ENCODE measurements around the gene SPSB2. TPM values are rescaled to one million over a fixed set of nuclear protein-coding genes. Genes with fewer than 3 reads are reported as not detected.

The SPSB2 gene
- total RNA-seq, 1 donor from 2014 or later, result 4.1 TPM

GRCh38 chr12:6850796-6851152 is 22.3 kb downstream of the SPSB2 start:
- H3K27ac Mint-ChIP-seq, result peak overlapping the region; percentile 97
- DNase-seq (ENCODE audit: low spot score), result no peak
- H3K9me3 Mint-ChIP-seq, result no peaks in the 10 kb centered on the region
- no peaks in the 10 kb centered on the region for H3K27me3 Mint-ChIP-seq (ENCODE audit: low read depth)
- H3K4me1 Mint-ChIP-seq (ENCODE audit: low read depth), result peaks cover 34% of the 10 kb centered on the region
- intact Hi-C loops (cut with micrococcal nuclease), result loop anchor here (1.0 to 5.0 kb wide), 3 partner anchors 120 to 358 kb away; partner anchors contain the start of genes EMG1, MRPL51, NCAPD2 and NOP2
- peak overlapping the region; percentile 96 for H3K4me3 Mint-ChIP-seq (ENCODE audit: low read depth)
- peaks cover 47% of the 10 kb centered on the region for H3K36me3 Mint-ChIP-seq (ENCODE audit: low read depth)

- H3K4me3 Mint-ChIP-seq (ENCODE audit: low read depth), result peak overlapping the region; percentile 96
These were observed 23.0 kb downstream of the SPSB2 start for GRCh38 chr12:6849976-6850560.

GRCh38 chr12:6849427-6849826 is 23.7 kb downstream of the SPSB2 start:
- H3K27ac Mint-ChIP-seq, result no peak overlapping the region
- H3K4me3 Mint-ChIP-seq (ENCODE audit: low read depth), result peak overlapping the region; percentile 96
- DNase-seq (ENCODE audit: low spot score), result no peak
- peaks cover 34% of the 10 kb centered on the region for H3K4me1 Mint-ChIP-seq (ENCODE audit: low read depth)
- no peaks in the 10 kb centered on the region for H3K9me3 Mint-ChIP-seq
- H3K27me3 Mint-ChIP-seq (ENCODE audit: low read depth), result no peaks in the 10 kb centered on the region
- intact Hi-C loops (cut with micrococcal nuclease), result no loop called here
- peaks cover 44% of the 10 kb centered on the region for H3K36me3 Mint-ChIP-seq (ENCODE audit: low read depth)

More at GRCh38 chr12:6849976-6850560, 23.0 kb downstream of the SPSB2 start:
- Mint-ChIP-seq H3K4me1 (ENCODE audit: low read depth) (peaks cover 34% of the 10 kb centered on the region), H3K36me3 (ENCODE audit: low read depth) (peaks cover 44% of the 10 kb centered on the region), H3K27ac (peak overlapping the region; percentile 39), H3K9me3 (no peaks in the 10 kb centered on the region), H3K27me3 (ENCODE audit: low read depth) (no peaks in the 10 kb centered on the region)
- intact Hi-C loops (cut with micrococcal nuclease), result loop anchor here (5.0 kb wide), 2 partner anchors 283 to 358 kb away; partner anchors contain the start of genes MRPL51, NCAPD2 and NOP2
- no peak for DNase-seq (ENCODE audit: low spot score)

GRCh38 chr12:6847676-6848075 is 25.4 kb downstream of the SPSB2 start:
- no peaks in the 10 kb centered on the region for H3K9me3 Mint-ChIP-seq
- peaks cover 34% of the 10 kb centered on the region for H3K36me3 Mint-ChIP-seq (ENCODE audit: low read depth)
- peaks cover 21% of the 10 kb centered on the region for H3K4me1 Mint-ChIP-seq (ENCODE audit: low read depth)
- H3K27me3 Mint-ChIP-seq (ENCODE audit: low read depth), result no peaks in the 10 kb centered on the region
- intact Hi-C loops (cut with micrococcal nuclease), result no loop called here
- peak overlapping the region; percentile 40 for H3K27ac Mint-ChIP-seq
- no peak for DNase-seq (ENCODE audit: low spot score)
- peak overlapping the region; percentile 60 for H3K4me3 Mint-ChIP-seq (ENCODE audit: low read depth)

- Mint-ChIP-seq H3K9me3 (no peaks in the 10 kb centered on the region), H3K27ac (no peak overlapping the region), H3K4me3 (ENCODE audit: low read depth) (no peak overlapping the region), H3K27me3 (ENCODE audit: low read depth) (no peaks in the 10 kb centered on the region), H3K36me3 (ENCODE audit: low read depth) (peaks cover 34% of the 10 kb centered on the region), H3K4me1 (ENCODE audit: low read depth) (peaks cover 21% of the 10 kb centered on the region)
- DNase-seq (ENCODE audit: low spot score), result no peak
- intact Hi-C loops (cut with micrococcal nuclease), result no loop called here
These were observed 26.7 kb downstream of the SPSB2 start for GRCh38 chr12:6846316-6846869.

GRCh38 chr12:6845395-6845794 is 27.7 kb downstream of the SPSB2 start:
- no peak for DNase-seq (ENCODE audit: low spot score)
- intact Hi-C loops (cut with micrococcal nuclease), result no loop called here
- Mint-ChIP-seq H3K4me1 (ENCODE audit: low read depth) (peaks cover 18% of the 10 kb centered on the region), H3K36me3 (ENCODE audit: low read depth) (peaks cover 28% of the 10 kb centered on the region), H3K27ac (no peak overlapping the region), H3K4me3 (ENCODE audit: low read depth) (no peak overlapping the region), H3K27me3 (ENCODE audit: low read depth) (no peaks in the 10 kb centered on the region), H3K9me3 (no peaks in the 10 kb centered on the region)

GRCh38 chr12:6843118-6843902 is 29.8 kb downstream of the SPSB2 start:
- intact Hi-C loops (cut with micrococcal nuclease), result no loop called here

GRCh38 chr12:6842075-6842474 is 31.0 kb downstream of the SPSB2 start:
- Mint-ChIP-seq H3K9me3 (no peaks in the 10 kb centered on the region), H3K36me3 (ENCODE audit: low read depth) (peaks cover 7% of the 10 kb centered on the region), H3K27me3 (ENCODE audit: low read depth) (no peaks in the 10 kb centered on the region), H3K27ac (no peak overlapping the region), H3K4me3 (ENCODE audit: low read depth) (no peak overlapping the region), H3K4me1 (ENCODE audit: low read depth) (no peaks in the 10 kb centered on the region)
- no peak for DNase-seq (ENCODE audit: low spot score)
- intact Hi-C loops (cut with micrococcal nuclease), result no loop called here

More at GRCh38 chr12:6843118-6843902, 29.8 kb downstream of the SPSB2 start:
- Mint-ChIP-seq H3K27me3 (ENCODE audit: low read depth) (no peaks in the 10 kb centered on the region), H3K4me1 (ENCODE audit: low read depth) (peaks cover 5% of the 10 kb centered on the region), H3K9me3 (no peaks in the 10 kb centered on the region), H3K4me3 (ENCODE audit: low read depth) (no peak overlapping the region), H3K36me3 (ENCODE audit: low read depth) (peaks cover 16% of the 10 kb centered on the region), H3K27ac (no peak overlapping the region)
- DNase-seq (ENCODE audit: low spot score), result no peak

GRCh38 chr12:6840761-6841515 is 32.2 kb downstream of the SPSB2 start, which contains the start of gene GNB3:
Gene GNB3 (plus strand): TSS chr12:6840925. CDS start chr12:6841288, 363 bp downstream.
- Mint-ChIP-seq H3K27ac (no peak within 1 kb of the TSS), H3K4me3 (ENCODE audit: low read depth) (no peak within 1 kb of the TSS), H3K36me3 (ENCODE audit: low read depth) (no peaks in the 10 kb centered on the region), H3K27me3 (ENCODE audit: low read depth) (no peaks in the 10 kb centered on the region), H3K4me1 (ENCODE audit: low read depth) (no peaks in the 10 kb centered on the region), H3K9me3 (no peaks in the 10 kb centered on the region)
- no peak for DNase-seq (ENCODE audit: low spot score)
- intact Hi-C loops (cut with micrococcal nuclease), result no loop called here

- H3K36me3 Mint-ChIP-seq (ENCODE audit: low read depth), result no peaks in the 10 kb centered on the region
- no peak for DNase-seq (ENCODE audit: low spot score)
- intact Hi-C loops (cut with micrococcal nuclease), result no loop called here
- no peaks in the 10 kb centered on the region for H3K9me3 Mint-ChIP-seq
- H3K27ac Mint-ChIP-seq, result no peak overlapping the region
- H3K4me3 Mint-ChIP-seq (ENCODE audit: low read depth), result no peak overlapping the region
- H3K27me3 Mint-ChIP-seq (ENCODE audit: low read depth), result no peaks in the 10 kb centered on the region
- peaks cover 2% of the 10 kb centered on the region for H3K4me1 Mint-ChIP-seq (ENCODE audit: low read depth)
These were observed 32.8 kb downstream of the SPSB2 start for GRCh38 chr12:6840330-6840729.

- no peaks in the 10 kb centered on the region for H3K9me3 Mint-ChIP-seq
- H3K4me1 Mint-ChIP-seq (ENCODE audit: low read depth), result peaks cover 2% of the 10 kb centered on the region
- H3K4me3 Mint-ChIP-seq (ENCODE audit: low read depth), result no peak overlapping the region
- no peaks in the 10 kb centered on the region for H3K36me3 Mint-ChIP-seq (ENCODE audit: low read depth)
- no peaks in the 10 kb centered on the region for H3K27me3 Mint-ChIP-seq (ENCODE audit: low read depth)
- no peak overlapping the region for H3K27ac Mint-ChIP-seq
- intact Hi-C loops (cut with micrococcal nuclease), result no loop called here
- no peak for DNase-seq (ENCODE audit: low spot score)
These were observed 33.5 kb downstream of the SPSB2 start for GRCh38 chr12:6839482-6840201.

- Mint-ChIP-seq H3K9me3 (no peaks in the 10 kb centered on the region), H3K36me3 (ENCODE audit: low read depth) (no peaks in the 10 kb centered on the region), H3K4me1 (ENCODE audit: low read depth) (peaks cover 6% of the 10 kb centered on the region), H3K4me3 (ENCODE audit: low read depth) (no peak overlapping the region), H3K27me3 (ENCODE audit: low read depth) (no peaks in the 10 kb centered on the region), H3K27ac (no peak overlapping the region)
- DNase-seq (ENCODE audit: low spot score), result no peak
- intact Hi-C loops (cut with micrococcal nuclease), result no loop called here
These were observed 34.2 kb downstream of the SPSB2 start for GRCh38 chr12:6838854-6839253.

All from activated T-helper 2 cell treated with anti-CD3 and anti-CD28 coated beads, Interferon-gamma antibody, Interleukin-2, Interleukin-4, amounts not matched to agents 10 μg/mL and 5 μg/mL and 100 μg/mL, durations not matched to agents 14 hours and 24 hours and 36 hours (primary cell).